ENCODE results near the gene KIFC1.
"Not testable (repeated sequence)": the region's sequence is repeated elsewhere in the genome, so short reads cannot be mapped to it uniquely, and the experiment has no call there.

Gene KIFC1

GRCh38 chr6:33356295-33356694 lies 35.3 kb upstream of the KIFC1 start:
- H3K4me3 ChIP-seq (ENCODE audit: low read depth, low read length) = no peak overlapping the region
- no peak for DNase-seq (ENCODE audit: low read depth)
- TF ChIP-seq MAX (IDR thresholded peaks at IDR 0.05; ENCODE audit: low read depth, low read length) (no peak), CTCF (IDR thresholded peaks at IDR 0.05; ENCODE audit: low read depth, low read length) (no peak), MYC (IDR thresholded peaks at IDR 0.05; ENCODE audit: low read depth, low read length) (no peak), POLR2A (IDR thresholded peaks at IDR 0.05; ENCODE audit: extremely low read depth, insufficient read length) (no peak)

DNA sequence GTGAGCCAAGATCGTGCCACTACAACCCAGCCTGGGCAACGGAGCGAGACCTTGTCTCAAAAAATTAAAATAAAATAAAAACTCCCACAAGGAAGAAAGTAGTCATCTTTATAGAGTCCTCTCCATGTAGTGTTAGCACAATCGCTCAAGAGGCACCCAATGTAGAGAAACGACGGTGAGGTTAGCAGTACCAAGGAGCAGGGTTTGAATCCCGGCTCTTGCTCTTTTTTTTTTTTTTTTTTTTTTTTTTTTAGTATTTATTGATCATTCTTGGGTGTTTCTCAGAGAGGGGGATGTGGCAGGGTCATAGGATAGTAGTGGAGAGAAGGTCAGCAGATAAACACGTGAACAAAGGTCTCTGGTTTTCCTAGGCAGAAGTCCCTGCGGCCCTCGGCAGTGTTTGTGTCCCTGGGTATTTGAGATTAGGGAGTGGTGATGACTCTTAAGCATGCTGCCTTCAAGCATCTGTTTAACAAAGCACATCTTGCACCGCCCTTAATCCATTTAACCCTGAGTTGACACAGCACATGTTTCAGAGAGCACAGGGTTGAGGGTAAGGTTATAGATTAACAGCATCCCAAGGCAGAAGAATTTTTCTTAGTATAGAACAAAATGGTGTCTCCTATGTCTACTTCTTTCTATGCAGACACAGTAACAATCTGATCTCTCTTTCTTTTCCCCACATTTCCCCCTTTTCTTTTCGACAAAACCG lies 34.3 kb upstream of the KIFC1 start:
- not testable (repeated sequence) for DNase-seq (ENCODE audit: low read depth); H3K4me3 ChIP-seq (ENCODE audit: low read depth, low read length)

DNA sequence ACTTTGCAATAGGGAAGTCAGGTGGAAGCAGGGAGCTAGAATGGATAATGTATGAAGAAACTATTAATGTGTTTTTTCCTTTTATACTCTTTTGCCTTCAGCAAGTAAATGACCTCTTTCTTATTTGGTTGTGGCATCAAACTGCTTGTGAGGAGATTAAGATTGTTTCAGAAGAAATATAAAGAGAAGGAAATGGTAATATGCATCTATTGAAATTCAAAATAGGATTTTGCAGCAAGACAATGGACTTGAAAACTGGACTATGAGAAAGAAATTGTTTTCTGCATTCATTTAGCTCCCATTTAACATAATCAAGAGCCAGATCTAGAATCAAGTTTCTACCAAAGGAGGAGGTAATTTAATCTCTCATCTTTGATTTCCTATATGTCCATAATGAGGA lies 32.3 kb upstream of the KIFC1 start:
- no peak for DNase-seq (ENCODE audit: low read depth)
- no peak overlapping the region for H3K4me3 ChIP-seq (ENCODE audit: low read depth, low read length)
- TF ChIP-seq MAX (IDR thresholded peaks at IDR 0.05; ENCODE audit: low read depth, low read length) (no peak), CTCF (IDR thresholded peaks at IDR 0.05; ENCODE audit: low read depth, low read length) (no peak), POLR2A (IDR thresholded peaks at IDR 0.05; ENCODE audit: extremely low read depth, insufficient read length) (no peak), MYC (IDR thresholded peaks at IDR 0.05; ENCODE audit: low read depth, low read length) (no peak)

DNA sequence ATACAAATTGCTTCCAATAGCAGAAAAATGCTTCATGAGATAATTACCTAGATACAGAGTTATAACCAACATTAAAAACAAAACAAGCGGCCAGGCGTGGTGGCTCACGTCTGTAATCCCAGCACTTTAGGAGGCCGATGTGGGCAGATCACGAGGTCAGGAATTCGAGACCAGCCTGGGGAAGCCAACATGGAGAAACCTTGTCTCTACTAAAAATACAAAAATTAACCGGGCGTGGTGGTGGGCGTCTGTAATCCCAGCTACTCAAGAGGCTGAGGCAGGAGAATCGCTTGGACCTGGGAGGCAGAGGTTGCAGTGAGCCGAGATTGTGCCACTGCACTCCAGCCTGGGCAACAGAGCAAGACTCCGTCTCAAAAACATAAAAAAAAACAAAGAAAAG lies 28.1 kb upstream of the KIFC1 start:
- H3K4me3 ChIP-seq (ENCODE audit: low read depth, low read length); DNase-seq (ENCODE audit: low read depth): not testable (repeated sequence)

DNA sequence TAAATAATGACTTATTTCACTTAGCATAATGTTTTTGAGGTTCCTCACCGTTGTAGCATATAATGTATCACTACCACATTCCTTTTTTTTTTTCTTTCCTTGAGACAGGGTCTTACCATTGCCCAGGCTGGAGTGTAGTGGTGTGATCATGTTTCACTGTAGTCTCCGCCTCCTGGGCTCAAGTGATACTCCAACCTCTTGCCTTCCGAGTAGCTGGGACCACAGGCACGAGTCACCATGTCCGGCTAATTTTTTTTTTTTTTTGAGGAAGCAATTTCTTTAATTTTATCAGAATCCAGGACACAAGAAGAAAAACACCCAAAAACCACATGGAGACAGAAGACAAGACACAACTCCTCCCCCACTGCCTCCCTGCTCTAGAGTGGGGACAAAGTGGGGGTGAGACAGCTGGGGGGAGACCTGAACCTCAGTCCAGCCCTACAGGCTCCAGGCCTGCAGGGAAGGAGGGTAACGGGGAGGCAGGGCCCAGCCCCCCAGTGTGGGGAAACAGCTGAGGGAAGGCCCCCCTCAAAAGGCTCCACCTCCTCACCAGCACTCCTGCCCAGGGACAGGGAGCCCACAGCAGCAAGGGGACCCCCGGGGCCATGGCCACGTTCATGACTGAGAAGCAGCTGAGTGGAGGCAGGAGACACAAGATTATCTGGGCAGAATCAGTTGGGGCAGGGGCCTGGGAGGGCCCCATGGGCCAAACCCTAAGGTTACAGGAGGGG lies 27.0 kb upstream of the KIFC1 start:
- DNase-seq (ENCODE audit: low read depth) = peak; percentile 67

GRCh38 chr6:33365206-33365971 lies 26.2 kb upstream of the KIFC1 start:
- not testable (repeated sequence) for DNase-seq (ENCODE audit: low read depth); H3K4me3 ChIP-seq (ENCODE audit: low read depth, low read length)

More for the DNA sequence above, 27.0 kb upstream of the KIFC1 start:
- 0 out of 2 replicates have a peak, but pooled peaks have one; percentile 17 for TF ChIP-seq MAX (IDR thresholded peaks at IDR 0.05; ENCODE audit: low read depth, low read length)
- H3K4me3 ChIP-seq (ENCODE audit: low read depth, low read length) = not testable (repeated sequence)

- TF ChIP-seq CTCF (IDR thresholded peaks at IDR 0.05; ENCODE audit: low read depth, low read length) (no peak), POLR2A (IDR thresholded peaks at IDR 0.05; ENCODE audit: extremely low read depth, insufficient read length) (no peak), MAX (IDR thresholded peaks at IDR 0.05; ENCODE audit: low read depth, low read length) (no peak), MYC (IDR thresholded peaks at IDR 0.05; ENCODE audit: low read depth, low read length) (no peak)
- no peak overlapping the region for H3K4me3 ChIP-seq (ENCODE audit: low read depth, low read length)
- no peak for DNase-seq (ENCODE audit: low read depth)
Measured at GRCh38 chr6:33367009-33367714, 24.5 kb upstream of the KIFC1 start.

GRCh38 chr6:33367715-33368025 lies 24.0 kb upstream of the KIFC1 start:
- not testable (repeated sequence) for DNase-seq (ENCODE audit: low read depth); H3K4me3 ChIP-seq (ENCODE audit: low read depth, low read length)

DNA sequence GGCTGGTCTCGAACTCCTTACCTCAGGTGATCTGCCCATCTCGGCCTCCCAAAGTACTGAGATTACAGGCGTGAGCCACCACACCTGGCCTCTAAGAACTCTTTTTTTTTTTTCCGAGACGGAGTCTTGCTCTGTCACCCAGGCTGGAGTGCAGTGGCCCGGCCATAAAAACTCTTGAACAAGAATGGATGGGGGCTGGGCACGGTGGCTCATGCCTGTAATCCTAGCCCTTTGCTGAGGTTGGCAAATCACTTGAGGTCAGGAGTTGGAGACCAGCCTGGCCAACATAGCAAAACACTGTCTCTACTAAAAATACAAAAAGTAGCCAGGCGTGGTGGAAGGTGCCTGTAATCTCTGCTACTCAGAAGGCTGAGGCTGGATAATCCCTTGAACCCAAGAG lies 19.7 kb upstream of the KIFC1 start:
- DNase-seq (ENCODE audit: low read depth); H3K4me3 ChIP-seq (ENCODE audit: low read depth, low read length): not testable (repeated sequence)
